HCT116 (cell line): ENCODE measurements around the gene MTM1.

Experiments
- ATF3 ChIP-seq: IDR thresholded peaks from 2 replicates; pipeline ENCODE4 v1.6.1; 2012
- CTCF ChIP-seq, 3 experiments: fragments of 200-600 bp in 1 of 3; sonication (generic) in 1 of 3; IDR thresholded peaks in 2 of 3; conservative IDR thresholded peaks in 1 of 3; 2 replicates each; pipeline ENCODE4 v1.5.1; 2012 to 2017; ENCODE audit warnings: low read depth in 2 of 3, low read length in 2 of 3, antibody characterized with exemption in 1 of 3, borderline replicate concordance in 1 of 3, control low read depth in 1 of 3, mild to moderate bottlenecking in 1 of 3, mixed read lengths in 1 of 3, mixed run types in 1 of 3, moderate library complexity in 1 of 3; ENCODE audit not compliant: insufficient read depth in 1 of 3
- EZH2 ChIP-seq: fragments of 200-600 bp; sonication (generic); IDR thresholded peaks from 2 replicates; pipeline ENCODE4 v1.6.1; 2017; ENCODE audit warnings: antibody characterized with exemption, mixed run types
- EZH2phosphoT487 ChIP-seq: fragments of 200-600 bp; IDR thresholded peaks from 2 replicates; pipeline ENCODE4 v1.6.1; 2018; ENCODE audit warnings: antibody characterized with exemption, borderline replicate concordance
- MAX ChIP-seq: IDR thresholded peaks from 2 replicates; pipeline ENCODE4 v1.6.1; 2012
- POLR2A ChIP-seq: IDR thresholded peaks from 2 replicates; pipeline ENCODE4 v1.7.0; 2011; ENCODE audit warnings: borderline replicate concordance; ENCODE audit not compliant: insufficient read depth, insufficient read length; ENCODE audit errors: extremely low read depth
- POLR2AphosphoS5 ChIP-seq: IDR thresholded peaks from 2 replicates; pipeline ENCODE4 v1.6.1; 2011; ENCODE audit warnings: mild to moderate bottlenecking, low read depth, low read length, moderate library complexity
- SIN3A ChIP-seq: IDR thresholded peaks from 2 replicates; pipeline ENCODE4 v1.6.1; 2012; ENCODE audit warnings: low read depth
- SP1 ChIP-seq: IDR thresholded peaks from 2 replicates; pipeline ENCODE4 v1.6.1; 2012; ENCODE audit warnings: low read depth
- SRF ChIP-seq: IDR thresholded peaks from 2 replicates; pipeline ENCODE4 v1.6.1; 2012; ENCODE audit warnings: low read depth
- YY1 ChIP-seq: IDR thresholded peaks from 2 replicates; pipeline ENCODE4 v1.6.1; 2011; ENCODE audit warnings: low read length, low read depth, moderate library complexity, mild to moderate bottlenecking; ENCODE audit not compliant: insufficient replicate concordance; ENCODE audit errors: extremely low read depth
- ZBTB33 ChIP-seq: IDR thresholded peaks from 2 replicates; pipeline ENCODE4 v1.6.1; 2011; ENCODE audit warnings: mild to moderate bottlenecking, low read length, moderate library complexity; ENCODE audit not compliant: insufficient replicate concordance; ENCODE audit errors: extremely low read depth

- TF ChIP-seq CTCF (IDR thresholded peaks at IDR 0.05 in 2 of 3, conservative IDR thresholded peaks at IDR 0.05 in 1 of 3; ENCODE audit: borderline replicate concordance in 1 of 3, insufficient read depth in 1 of 3, low read depth in 2 of 3, low read length in 2 of 3) (no peak), YY1 (no peak), POLR2AphosphoS5 (no peak; the same call in 1 of the 2 replicates), EZH2 (no peak), EZH2phosphoT487 (no peak), POLR2A (no peak), SRF (no peak), ZBTB33 (no peak), MAX (peak; percentile 30; the same call in 1 of the 2 replicates), ATF3 (no peak), SIN3A (peak; percentile 27; the same call in 1 of the 2 replicates), SP1 (no peak)
Measured at GRCh38 chrX:150693725-150694574, 125.5 kb downstream of the MTM1 start.
